Measurements from ENCODE around the gene ANKH.

The ANKH gene

DNA sequence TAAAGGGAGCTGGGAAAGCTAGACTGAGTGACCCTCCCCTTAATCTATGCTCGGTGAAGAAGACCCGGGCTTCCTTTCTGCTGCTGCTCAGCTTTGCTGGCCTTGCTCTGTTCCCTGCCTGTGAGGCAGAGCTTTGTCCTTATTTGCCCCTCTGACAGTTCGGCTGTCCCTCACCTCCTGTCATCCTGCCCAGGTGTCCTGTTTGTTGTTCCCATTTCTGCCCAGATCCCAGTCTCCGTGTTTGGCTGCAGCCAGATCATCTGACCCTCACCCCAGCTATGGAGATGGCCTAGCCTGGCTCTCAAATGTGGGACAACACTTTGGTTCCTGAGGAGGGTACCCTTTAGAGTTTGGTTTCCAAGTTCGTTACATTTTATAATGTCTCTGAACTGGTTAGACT, 186.8 kb downstream of the ANKH start:
- DNase-seq (ENCODE audit: low read depth): no peak

DNA sequence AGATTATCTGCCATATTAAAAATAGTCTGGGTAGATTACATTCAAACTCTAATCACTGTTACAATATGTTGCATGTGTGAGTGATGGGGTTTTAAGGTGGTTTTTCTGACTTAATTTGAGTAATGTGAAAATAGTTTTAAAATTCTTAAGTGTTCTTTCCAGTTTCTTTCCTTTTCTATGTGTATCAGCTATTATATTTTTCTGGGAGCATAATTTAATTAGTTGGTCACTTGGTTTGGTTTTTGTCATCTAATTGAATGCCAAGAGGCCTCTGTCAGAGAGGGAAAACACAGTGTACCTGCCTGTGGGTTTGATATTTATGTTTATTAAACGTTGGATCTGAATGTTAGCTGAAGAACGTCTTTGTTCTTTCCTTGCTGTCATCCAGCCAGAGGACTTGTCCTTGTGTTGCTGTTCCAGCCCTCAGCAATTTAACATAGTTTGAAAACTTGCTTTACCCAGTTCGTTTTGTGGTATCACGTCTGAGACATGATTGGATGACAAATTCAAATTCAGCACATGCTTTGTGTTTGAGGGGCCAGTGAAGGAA, 187.6 kb downstream of the ANKH start:
- DNase-seq (ENCODE audit: low read depth): no peak

DNA sequence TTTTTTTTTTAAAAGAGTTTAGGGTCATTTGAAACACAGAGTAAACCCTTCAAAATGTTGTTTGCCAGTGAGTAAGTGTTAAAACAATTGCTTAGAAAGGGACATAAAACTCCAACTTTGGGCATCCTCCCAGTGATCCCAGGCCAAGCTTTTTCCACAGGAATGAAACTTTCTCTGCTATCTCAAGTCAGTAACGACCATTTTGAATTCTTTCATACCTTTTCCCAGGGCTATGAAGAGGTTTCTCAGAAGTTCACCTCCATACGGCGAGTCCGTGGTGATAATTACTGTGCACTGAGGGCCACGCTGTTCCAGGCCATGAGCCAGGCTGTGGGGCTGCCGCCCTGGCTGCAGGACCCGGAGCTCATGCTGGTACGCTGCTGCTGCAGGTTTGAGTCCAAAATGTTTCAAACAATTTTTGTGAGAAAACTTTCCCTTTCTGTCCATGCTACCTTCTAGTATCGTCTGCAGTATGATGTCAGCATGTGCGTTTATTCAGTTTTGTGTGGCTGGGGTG, 190.3 kb downstream of the ANKH start:
- no peak for DNase-seq (ENCODE audit: low read depth)

DNA sequence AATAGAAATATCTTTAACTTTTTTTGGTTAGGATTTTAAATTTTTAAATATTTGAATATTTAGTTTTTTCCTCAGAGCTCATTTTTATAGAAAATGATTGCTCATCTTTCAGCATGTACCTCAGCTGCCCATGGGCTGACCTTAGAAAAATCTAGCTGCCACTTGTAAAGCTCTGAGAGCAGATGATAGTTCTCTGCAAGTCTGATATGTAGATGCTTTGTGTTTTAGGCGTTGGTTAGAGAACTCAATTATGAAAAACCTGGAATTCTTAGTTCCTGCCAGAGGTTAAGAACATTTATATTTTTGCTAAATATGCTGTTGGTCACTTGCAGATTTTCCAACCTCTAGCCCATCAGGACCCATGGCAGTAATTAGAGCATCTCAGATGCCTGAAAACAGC, 192.0 kb downstream of the ANKH start:
- DNase-seq (ENCODE audit: low read depth): no peak

DNA sequence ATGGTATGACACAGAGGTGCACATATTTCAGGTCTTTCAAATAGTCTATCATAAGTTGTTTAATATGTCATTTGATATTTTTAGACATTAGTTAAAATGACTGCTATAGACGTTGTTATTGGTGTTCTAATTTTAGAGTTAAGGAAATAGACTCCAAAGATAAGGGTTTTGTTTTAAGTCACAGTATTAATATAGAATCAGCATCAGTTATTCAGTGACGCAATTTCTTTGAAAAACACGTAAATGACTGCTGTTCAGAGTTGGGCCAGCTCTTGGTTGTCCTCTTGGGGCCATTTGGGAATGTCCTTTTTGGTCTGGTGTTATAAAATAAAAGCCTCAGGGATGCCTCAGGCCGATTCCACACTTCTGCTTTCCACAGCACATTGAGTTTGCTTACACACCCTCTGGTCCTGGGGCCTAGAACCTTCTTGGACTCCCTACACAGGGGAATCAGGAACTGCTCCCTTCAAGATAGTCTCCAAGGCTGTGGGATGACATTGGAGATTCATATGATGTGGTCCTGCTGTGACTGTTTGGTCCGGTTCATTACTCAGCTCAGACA, 192.7 kb downstream of the ANKH start:
- no peak for DNase-seq (ENCODE audit: low read depth)

DNA sequence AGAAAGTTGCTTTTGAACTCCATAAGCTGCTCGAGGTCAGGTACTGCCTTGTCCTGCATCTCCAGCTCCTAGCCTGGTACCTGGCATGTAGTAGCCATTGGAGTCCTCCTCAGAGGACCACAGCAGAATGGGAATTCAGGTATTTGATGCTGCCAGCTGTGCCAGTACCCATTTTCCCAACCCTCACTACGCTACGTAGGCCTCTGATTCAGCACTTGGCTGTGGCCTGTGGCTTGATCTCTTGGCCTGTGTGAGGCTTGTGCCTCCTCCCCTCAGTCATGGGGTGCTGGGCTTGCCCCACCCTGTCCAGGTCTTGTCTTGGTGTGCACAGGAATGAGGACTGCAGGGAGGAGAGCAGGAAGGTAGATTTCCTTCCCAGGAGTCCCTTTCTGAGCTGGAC, 195.3 kb downstream of the ANKH start:
- DNase-seq (ENCODE audit: low read depth): no peak

DNA sequence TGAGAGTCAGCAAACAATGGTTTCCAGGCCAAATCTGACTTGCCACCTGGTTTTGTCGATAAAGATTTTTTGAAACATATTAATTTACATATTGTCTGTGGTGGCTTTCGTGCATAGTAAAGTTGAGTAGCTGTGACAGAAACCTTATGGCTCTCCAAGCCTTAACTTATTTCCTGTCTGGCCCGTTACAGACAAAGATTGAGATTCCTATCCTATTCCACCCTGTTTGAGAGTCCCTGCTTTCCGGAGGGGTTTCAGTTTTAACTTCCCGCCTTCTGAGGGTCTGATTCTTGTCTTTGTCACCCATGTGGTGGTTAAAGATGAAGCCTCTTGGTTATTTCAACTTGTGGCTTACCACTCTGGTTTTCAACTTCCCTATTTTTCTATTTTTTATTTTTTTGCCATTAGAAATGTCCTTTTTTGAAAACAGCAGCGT, 195.7 kb downstream of the ANKH start:
- DNase-seq (ENCODE audit: low read depth): no peak

DNA sequence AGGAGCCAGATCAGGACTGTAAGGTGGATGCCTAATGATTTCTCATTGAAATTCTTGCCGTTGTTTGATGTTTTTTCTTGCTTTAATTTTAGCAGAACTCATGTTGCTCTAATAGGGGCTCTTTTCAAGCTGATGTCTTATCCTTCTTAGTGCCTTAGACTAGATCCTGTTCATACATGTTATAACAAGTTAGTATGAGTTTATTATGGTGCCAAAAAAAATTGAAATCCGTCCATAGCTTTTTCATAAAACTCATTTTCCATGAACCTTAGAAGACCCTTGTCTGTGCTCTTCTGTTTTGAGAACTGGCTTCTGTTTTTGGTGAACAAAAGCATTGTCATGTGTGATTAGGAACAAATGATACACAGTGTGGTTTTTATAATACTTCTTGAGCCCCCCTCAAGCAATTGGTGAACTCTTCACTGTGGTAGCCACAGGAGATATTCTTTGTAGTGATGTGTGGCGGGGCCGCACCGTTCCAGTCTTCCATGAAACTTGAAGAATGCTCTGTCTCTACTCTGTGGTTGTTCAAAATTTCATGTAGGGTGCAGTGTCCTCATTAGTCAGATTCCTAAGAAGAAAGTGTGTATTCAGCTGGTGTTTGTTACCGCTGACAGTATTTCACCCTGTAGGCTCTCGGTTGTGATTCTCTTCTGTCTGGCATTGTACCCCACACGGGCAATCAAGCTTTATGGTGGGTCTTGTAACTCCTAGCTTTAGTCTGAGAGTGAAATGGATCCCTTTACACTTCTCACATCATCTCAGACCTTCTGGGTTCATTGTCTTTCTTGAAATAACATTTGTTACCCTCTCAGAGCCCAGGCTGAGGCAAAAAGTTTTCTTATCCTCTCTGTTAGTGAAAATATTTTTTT, 196.4 kb downstream of the ANKH start:
- DNase-seq (ENCODE audit: low read depth): no peak

DNA sequence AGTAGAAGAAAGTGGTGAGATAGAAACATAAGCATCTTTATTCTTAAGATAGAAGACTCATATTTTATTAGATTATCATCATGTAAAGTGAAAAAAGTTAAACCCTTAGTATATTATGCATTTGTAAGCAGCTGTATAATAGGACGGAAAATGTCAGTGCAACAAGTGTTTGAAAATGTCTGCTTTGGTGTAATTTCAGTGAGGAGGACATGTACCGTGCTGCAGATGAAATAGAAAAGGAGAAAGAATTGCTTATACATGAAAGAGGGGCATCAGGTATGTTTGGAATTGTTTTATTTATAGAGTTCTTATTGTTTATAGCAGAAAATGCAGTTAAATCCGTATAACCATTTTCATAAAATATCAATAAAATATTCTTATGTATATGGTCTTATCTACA, 198.1 kb downstream of the ANKH start:
- DNase-seq (ENCODE audit: low read depth): no peak

DNA sequence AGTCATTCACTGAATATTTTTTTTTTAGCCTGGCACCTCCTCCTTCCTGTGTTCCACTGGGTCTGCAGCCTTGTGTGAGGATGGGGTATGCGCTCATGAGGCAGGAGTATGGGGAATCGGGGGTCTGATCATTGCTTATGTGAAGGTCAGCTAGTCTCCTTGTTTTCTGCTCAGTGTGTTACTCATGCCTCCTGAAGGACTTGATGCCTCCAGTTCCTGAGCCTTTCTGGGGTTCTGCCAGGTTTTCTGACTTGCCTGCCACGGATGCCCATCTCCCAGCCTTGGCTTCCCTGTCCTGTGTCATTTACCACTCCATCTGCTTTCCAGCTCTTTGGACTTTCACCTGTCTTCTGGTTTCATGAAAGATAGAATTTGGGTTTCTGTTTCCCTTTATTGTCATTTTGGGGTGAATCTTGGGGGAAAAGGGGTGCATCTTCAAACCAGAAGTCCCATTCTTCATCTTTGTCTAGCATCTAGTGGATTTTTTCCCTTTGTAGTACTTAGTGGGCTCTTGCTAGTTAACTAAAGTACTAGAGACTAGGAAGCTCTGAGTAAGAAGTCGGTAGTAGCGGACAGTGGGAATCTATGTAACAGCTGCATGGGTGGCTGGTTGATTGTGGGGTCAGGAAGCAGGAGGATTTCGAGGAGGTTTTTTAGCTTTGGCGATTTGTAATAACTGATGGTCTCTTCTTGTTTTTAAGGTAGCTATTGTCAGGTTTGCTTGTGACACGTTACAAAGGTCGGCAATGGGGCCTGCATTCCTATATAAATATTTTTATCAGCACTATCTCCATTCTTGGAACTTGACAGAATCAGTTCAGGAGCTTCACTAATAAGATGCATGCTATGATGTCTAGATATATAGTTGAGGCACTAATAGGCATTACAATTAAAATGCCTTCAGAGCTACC, 198.8 kb downstream of the ANKH start:
- DNase-seq (ENCODE audit: low read depth): no peak

DNA sequence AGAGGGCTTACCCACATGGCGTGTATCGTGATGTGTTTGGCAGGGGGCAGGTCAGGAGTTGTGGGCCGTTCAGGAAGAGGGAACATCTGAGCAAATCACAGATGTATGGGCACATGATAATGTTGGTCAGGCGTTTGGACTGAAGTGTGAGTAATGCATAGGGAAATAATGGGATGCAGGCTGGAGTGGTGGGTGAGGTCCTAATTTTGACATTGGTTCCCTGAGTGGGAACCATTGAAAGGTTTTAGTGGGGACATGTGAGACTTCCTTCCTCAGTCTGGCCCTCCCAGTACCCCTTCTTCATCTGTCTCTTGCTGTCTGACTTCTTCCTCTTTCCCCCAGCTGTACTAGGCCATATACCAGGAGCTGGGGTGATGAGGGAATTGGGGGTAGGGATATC, 199.5 kb downstream of the ANKH start:
- no peak for DNase-seq (ENCODE audit: low read depth)

DNA sequence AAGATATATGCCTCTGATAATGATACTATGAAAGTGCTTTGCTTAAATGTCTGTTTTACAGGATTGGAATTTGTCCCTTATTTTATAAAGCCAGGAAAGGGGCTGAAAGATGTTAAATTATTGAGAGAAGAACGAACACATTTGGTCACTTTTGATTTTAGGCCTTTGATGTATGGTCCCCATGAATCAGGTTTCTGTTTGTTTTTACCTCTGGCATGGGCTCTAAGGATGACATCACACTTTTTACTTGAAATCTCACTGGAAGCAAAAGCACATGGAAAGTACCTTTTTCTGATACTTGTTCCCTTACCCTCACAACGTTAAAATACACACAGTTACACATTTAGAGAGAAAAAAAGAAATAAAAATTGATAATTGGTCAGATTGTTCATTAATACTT, 200.2 kb downstream of the ANKH start:
- DNase-seq (ENCODE audit: low read depth): no peak

DNA sequence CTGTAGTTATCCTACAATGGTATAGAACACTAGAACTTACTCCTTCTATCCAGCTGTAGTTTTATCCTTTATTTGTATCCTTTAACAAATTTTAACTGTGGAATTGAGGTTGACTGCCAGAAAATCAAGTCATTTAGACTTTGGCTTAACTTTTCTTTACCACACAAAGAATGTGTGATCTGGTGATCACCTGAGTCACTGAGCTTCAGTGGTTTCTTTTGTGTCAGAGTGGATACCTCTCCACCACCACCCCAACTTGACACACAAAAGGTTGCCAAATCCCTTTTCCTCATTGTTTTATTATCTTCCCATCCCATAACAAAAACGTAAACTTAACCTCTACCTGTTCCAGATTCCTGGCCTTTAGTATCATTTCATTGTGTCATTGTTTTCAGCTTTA, 201.6 kb downstream of the ANKH start:
- DNase-seq (ENCODE audit: low read depth): no peak

DNA sequence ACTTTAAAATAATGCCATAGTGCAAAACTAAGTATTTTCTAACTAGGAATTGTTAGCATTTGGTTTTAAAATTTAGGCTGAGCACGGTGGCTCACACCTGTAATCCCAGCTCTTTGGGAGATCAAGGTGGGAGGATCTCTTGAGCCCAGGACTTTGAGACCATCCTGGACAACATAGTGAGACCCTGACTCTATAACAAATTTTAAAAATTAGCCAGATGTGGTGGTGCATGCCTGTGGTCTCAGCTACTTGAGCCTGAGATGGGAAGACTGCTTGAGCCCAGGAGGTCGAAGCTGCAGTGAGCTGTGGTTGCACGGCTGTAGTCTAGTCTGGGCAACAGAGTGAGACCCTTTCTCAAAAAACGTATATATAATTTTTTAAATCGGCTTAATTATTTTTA, 202.2 kb downstream of the ANKH start:
- no peak for DNase-seq (ENCODE audit: low read depth)

DNA sequence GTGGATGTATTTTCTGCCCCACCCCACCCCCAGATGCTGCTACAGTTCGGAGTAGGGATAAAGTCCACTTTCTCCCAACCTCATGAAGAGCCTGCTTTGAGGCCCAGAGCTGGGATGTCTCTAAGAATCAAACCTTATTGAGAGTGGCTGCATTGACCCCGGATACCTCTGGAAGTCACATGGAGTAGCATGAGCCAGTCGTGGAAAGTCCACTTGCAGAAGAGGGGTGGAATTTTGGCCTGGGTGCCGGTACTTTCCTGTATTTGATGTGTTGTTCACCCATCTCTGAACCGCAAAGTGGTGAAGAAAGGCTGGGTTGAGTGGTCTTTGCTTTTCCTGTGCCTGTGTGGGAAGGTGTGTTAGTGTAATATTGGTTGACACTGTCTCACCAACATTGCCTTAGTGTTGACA, 203.4 kb downstream of the ANKH start:
- peak; percentile 26 for DNase-seq (ENCODE audit: low read depth)

DNA sequence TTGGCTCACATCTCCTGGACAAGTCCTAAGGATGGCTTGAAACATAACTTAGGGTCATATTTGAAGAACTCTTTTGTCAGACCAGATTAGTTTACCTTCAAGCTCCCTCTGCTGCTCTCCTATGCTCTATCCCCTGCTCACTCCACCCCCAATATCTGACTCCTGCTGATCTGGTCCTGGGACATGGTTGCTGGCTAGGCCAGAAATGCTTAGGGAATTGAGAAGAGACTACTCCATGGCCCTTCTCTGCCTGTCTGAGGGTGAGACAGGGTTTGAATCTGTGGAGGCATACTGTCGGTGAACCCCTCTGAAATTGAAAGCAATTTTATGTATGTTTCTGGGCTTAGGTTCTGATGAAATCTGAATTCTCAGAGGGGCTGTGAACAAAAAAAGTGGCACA, 203.8 kb downstream of the ANKH start:
- no peak for DNase-seq (ENCODE audit: low read depth)

DNA sequence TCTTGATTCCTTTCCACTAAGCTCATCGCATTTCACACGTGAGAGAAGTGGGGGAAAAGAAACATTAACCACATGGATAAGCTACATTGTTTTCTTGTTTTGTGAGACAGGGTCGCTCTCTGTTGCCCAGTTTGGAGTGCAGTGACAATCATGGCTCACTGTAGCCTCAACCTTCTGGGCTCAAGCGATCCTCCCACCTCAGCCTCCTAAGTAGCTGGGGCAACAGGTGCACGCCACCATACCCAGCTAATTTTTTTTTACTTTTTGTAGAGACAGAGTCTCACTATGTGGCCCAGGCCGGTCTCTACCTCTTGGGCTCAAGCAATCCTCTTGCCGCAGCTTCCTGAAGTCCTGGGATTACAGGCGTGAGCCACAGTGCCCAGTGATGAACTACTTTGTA, 204.3 kb downstream of the ANKH start:
- no peak for DNase-seq (ENCODE audit: low read depth)

DNA sequence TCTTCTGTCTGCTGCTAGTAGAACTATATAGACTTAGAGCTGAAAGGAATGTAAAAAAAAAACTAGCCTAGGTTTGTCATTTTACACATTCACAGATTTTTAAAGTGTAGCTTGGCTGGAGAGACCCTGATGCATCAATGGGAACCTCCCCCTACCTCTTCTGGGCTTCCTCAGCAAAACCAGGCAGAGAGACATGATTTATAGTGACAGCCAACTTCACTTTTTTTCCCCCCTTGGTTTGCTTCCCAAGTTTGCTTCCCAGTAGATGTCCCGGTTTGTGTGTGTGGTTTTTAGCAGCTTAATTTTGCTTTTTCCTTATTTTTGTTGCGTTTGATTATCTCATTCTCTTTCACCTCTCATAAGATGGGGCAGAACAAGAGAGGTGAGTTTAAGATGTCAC, 205.2 kb downstream of the ANKH start:
- DNase-seq (ENCODE audit: low read depth): no peak

DNA sequence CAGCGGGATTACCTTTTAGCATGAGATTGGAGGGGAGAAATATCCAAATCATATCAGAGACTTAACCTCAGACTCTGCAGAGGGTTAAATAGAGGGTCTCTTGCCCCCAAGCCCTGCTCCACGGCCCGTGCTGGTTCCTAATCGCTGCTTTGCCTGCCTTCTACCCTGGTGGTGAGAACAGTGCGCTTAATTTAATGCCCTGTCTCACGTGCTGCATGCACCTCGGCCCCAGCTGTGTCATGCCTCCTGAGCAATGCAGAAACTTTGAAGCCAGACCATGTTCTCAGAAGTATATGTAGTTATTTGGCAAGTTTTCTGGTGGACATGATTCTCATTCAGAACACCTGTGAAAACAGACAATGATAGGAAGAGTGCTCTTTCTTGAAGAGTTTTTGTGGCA, 205.6 kb downstream of the ANKH start:
- DNase-seq (ENCODE audit: low read depth): no peak

DNA sequence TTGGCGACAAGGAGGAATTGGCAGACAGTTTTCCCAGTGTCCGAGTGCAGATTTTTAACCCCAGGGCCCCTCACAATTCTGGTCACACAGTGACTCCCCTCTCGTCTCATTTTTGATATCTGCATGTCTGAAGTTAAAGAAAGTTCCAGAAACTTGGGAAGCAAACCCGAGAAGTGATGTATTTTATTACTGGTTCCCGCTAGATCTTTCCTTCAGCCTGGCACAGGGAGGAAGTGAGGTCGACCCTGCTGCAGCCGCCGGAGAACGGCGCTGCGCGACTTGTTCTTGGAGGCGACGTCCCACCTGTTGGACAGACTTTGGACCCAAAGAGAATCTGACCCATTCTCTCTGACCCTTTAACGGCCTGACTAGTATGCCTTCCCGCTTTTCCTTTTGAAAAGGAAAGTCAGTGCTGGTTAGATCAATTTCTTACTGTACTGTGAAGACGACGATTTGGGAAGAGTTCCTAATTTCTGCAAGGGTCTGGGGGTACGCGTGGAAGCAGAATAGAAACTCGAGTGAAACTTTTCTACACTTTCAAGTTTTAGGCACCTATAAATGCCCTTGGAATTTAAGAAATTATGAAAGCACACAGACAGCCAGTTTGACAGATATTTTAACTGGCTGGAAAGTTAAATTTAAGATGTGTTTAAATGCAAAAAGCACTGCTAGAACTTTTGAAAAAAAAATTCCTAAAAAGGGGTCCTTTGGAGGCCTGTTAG, 206.3 kb downstream of the ANKH start:
- no peak for DNase-seq (ENCODE audit: low read depth)

DNA sequence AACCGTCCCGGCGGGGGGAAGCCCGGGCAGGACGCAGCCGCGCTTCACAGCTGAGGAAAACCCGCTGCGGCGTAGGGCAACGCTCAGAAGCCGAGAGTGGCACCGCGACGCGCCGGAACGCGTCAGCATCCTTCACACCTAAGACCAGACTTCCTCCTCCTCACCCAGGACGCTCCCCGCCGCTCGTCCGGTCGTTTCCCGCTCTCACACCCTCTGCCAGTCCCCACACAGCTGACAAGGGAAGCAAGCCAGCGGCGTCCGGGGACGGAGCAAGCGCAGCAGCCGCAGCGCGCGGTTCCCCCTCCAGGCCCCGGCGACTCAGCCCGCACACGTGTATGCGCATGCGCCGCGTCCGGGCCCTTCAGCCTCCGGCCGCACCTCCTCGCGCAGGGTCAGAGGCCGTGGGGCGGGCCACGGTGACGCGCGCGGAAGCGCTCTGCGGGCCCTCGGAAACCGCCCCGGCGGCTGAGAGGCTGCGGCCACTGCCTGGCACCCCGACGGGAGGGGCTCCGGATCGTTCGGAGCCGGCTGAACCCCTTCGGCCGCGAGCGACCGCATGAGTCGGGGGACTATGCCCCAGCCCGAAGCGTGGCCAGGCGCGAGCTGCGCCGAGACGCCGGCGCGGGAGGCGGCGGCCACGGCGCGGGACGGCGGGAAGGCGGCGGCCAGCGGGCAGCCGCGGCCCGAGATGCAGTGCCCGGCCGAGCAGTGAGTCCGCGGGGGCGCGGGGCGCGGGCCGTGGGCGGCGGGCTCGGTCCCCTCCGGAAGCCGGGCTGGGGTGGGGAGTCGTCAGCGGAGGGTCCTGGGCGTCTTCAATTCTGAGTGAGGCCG, 207.1 kb downstream of the ANKH start, which contains the start of gene OTULIN:
TSS of gene OTULIN (plus strand) at position 449 of the 831 bp plus-strand sequence. CDS start at position 557, 108 bp downstream.
- DNase-seq (ENCODE audit: low read depth): peak; percentile 63

All from stimulated activated CD8-positive, alpha-beta memory T cell treated with anti-CD3 and anti-CD28 coated beads, Interleukin-15, amount 100 ng/mL, for 24 hours (primary cell).